Epidermal melanocyte (primary cell): ENCODE measurements around the gene PHTF2.
A peak's percentile ranks its signal among the peaks of the same experiment; 100 is the strongest.
"Not testable (repeated sequence)": the region's sequence is repeated elsewhere in the genome, so short reads cannot be mapped to it uniquely, and the experiment has no call there.

Experiments used
- DNase-seq: peaks from one replicate; pipeline ENCODE4 v3.0.0; 2011; ENCODE audit warnings: low spot score; ENCODE audit not compliant: insufficient read length

Gene PHTF2

DNA sequence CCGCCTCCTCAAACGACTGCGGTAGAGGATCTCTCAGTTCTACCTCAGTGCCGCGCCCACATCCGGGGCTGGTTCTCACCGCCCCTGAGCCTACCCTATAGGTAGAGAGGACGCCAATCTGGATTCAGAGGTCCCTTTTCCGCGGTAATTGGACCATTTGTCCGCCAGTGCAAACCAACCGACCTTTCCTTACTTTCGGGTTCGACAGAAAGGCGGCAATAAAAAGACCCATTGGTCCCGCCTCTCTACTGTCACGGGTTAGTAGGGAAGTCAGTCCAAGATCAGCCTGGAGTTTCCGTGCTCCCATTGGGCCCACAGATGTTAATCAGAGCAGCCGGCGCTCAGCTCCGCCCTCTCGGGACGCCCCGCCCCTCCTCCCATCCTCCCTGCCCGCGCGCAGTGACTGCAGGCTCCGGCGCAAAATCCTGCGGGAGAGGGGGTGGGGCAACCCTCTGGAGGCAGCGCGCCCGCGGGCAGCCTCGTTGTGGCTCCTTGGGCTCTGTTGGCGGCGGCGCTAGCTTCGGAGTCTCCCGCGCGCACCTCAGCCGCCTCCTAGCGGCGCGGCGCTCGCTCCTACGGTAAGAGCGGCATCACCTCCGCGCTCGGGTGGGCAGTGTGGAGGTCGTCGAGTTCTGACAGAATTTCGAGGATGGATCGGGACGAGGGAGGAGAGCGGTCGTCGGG lies at the start of gene PHTF2, which contains the start of gene TMEM60:
PHTF2 (plus strand) TSS at position 380 of the 684 bp plus-strand sequence.
TMEM60 (minus strand) TSS at position 41 of the 684 bp plus-strand sequence. CDS start 4,061 bp downstream, outside the sequence.
- peak; percentile 87 for DNase-seq

DNA sequence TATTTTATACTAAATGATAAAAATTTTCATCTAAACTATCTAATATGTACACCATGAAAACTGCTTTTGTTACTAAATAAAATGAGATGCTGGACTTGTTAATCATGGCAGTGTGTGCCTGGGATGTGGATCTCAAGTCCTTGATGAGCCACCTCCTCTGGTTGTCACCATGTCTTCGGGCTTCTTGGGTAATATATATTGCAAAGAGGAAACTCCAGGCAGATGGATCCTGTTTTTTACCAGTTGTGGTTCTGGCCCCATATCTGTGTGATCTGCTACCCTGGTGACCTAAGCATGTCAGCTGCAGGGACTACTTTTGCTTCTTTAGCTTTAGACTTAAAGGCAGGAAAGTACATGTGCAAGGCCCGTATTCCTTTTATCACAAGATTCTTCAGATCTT lies 46.6 kb upstream of the PHTF2 start:
- DNase-seq = no peak

DNA sequence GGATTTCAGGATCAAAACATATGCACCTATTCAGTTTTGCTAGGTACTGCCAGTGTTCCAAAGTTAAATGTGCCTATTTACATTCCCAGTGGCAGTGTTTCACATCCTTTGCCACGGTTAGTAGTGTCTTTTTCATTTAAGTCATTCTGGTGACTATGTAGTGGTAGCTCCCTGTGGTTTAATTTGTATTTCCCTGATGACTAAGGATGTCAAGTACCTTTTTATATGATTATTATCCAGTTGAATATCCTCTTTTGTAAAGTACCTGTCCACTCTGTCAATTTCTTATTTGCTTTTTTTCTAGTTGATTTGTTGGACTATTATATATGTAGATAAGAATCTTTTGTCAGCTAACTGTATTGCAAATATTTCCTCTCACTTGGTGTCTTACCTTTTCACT lies 45.4 kb upstream of the PHTF2 start:
- DNase-seq = no peak

- no peak for DNase-seq
Measured at GRCh38 chr7:77757589-77757988, 41.0 kb upstream of the PHTF2 start.

GRCh38 chr7:77759294-77759889 lies 39.2 kb upstream of the PHTF2 start:
- DNase-seq = no peak

DNA sequence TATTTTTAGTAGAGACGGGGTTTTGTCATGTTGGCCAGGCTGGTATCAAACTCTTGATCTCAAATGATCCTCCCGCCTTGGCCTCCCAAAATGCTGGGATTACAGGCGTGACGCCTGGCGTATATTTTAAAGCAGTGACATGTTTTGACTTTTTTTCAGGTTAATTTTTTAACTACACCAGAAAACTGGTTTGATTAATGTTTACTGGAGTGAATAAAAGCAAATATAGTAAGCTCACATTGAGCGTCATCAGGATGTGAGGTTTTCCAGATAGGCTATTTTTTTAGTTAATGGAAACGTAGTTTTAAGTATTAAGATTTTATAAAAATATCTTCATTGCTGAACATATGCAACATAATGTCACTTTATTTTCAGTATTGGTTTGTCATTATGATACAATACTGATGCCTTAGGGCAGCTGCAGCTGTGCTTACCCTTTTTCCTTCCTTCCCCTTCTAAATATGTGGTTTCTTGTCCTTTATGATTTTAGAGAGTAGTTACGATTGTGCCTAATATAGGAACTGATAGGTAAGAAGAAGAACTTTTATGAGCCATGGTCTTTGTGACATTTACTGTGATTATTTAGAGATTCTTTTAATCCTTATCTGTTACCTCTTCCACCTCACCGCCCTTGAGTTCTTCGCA lies 37.6 kb upstream of the PHTF2 start:
- no peak for DNase-seq

- no peak for DNase-seq
Measured at GRCh38 chr7:77765481-77765880, 33.1 kb upstream of the PHTF2 start.

DNA sequence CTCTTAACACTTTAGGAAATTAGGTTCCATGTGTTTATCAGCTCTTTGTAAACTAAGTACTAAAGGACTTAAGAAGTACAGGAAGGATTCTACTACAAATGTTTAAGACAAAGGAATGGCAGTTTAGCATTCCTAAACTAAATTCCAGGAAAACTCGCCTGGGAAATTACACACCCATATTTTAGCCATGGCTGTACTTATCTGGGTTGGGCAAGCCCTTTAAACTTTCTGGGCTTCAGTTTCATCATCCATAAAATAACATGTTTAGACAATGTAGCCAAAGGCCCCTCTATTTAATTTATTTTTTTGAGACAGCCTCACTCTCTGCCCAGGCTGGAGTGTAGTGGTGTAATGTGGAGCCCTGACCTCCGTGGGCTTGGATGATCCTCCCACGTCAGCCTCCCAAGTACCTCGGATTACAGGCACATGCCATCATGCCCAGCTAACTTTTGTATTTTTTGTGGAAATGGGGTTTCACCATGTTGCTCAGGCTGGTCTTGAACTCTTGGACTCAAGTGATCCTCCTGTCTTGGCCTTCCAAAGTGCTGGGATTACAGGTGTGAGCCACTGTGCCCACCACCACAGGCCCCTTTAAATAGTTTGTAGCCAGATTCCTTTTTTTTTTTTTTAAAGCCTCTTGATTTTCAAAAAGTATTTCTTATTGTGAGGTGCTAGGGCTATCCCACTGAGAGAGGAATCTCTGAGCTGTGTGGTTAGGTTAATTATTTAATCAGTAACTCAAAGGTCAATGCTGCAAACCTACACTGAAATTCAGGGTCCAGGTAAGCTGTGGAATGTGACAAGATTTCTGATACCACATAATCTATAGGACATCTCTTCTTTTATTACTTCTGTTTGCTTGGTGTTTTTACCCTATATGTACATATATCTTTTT lies 32.4 kb upstream of the PHTF2 start:
- no peak for DNase-seq

DNA sequence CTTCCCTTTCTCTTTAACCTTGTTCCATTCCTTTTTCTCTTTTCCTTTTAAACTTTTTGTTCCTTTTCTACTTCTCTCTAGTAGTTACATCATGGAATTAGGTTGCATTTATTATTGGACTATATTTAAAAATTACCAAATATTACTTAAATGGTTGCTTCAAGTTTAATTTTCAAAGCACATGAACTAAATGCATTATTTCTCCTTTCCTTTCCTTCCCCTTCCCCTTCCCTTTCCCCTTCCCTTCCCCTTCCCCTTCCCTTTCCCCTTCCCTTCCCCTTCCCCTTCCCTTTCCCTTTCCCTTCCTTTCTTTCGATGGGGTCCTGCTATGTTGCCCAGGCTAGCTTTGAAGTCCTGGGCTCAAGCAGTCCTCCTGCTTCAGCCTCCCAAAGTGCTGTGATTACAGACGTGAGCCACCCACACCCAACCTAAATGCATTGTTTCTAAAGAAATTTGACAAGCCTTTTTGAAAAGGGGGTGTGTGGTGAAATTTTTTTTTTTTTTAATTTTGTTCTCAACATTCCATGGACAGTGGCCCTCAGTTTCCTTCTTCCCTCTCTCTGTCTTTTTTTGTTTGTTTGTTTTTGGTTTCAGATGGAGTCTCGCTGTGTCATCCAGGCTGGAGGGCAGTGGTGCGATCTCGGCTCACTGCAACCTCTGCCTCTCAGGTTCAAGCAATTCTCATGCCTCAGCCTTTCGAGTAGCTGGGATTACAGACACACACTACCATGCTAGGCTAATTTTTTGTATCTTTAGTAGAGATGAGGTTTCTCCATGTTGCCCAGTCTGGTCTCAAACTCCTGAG lies 31.6 kb upstream of the PHTF2 start:
- no peak for DNase-seq

DNA sequence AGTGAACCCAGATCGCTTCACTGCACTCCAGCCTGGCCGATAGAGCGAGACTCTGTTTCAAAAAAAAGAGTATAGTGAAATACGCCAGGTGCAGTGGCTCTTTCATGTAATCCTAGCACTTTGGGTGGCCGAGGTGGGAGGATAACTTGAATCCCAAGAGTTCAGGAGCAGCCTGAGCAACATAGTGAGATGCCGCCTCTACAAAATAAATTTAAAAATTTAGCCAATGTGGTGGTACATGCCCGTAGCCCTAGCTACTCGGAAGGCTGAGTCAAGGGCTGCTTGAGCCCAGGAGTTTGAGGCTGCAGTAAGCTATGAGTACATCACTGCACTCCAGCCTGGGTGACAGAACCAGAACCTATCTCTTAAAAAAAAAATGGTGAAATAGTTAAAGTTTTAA lies 28.3 kb upstream of the PHTF2 start:
- DNase-seq = no peak

GRCh38 chr7:77771901-77772300 lies 26.7 kb upstream of the PHTF2 start:
- DNase-seq = no peak

DNA sequence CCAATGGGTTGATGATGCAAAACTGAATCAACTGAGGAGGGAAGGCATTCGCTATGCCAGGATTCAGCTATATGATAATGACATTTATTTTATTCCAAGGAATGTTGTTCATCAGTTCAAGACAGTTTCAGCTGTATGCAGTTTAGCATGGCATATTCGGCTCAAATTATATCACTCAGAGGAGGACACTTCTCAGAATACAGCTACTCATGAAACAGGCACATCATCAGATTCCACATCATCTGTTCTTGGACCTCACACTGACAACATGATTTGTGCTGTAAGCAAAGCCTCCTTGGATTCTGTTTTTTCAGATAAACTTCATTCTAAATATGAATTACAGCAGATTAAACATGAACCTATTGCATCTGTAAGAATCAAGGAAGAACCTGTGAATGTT lies 20.0 kb upstream of the PHTF2 start:
- DNase-seq = no peak

GRCh38 chr7:77782383-77782782 lies 16.2 kb upstream of the PHTF2 start:
- no peak for DNase-seq

DNA sequence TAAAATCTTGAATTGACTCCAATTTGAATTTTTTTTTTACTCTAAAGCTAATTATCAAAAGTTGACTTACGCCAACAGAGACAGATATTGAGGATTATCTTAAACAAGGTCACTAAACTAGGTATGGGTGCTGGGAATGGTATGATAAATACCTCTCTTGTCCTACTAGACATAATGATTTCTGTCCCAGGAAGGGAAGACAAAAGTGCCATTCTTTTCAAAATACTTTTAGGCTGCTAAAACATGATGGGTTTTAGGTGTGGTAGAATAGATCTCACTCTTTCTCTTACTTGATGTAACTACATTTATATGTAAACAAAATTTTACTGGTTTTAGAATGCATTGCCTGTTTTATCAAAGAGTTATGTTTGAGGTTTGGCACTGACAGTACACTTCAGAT lies 15.5 kb upstream of the PHTF2 start:
- DNase-seq = no peak

DNA sequence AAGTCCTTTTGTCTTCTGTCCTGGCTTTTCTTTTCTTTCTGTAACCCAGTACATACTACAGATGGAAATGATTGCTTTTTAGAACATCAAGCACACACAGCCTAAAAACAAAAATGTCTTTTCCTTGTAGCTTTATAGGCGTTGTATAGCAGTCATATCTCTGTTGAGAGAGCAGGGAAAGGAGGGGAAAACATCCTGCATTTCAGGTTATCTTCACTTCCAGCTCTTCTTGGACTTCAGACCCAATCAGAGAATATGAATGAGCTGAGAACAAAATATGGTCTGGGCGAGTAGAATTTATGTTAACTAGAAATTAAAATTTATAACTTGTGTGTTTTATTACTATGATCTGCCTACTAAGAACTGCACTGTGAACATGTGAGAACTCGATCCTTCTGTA lies 15.0 kb upstream of the PHTF2 start:
- DNase-seq = no peak

GRCh38 chr7:77784426-77784825 lies 14.1 kb upstream of the PHTF2 start:
- DNase-seq = not testable (repeated sequence)

DNA sequence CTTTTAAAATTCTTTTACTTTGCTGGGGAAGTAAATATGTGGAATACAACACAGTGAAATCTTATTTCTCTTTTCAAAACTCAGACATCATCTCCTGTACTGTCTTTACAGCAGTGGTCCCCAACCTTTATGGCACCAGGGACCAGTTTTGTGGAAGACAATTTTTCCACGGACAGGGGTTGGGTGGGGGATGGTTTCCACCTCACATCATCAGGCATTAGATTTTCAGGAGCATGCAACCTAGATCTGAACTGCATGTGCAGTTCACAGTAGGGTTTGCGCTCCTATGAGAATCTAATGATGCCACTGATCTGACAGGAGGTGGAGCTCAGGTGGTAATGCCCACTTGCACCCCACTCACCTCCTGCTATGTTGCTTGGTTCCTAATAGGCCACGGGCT lies 12.6 kb upstream of the PHTF2 start:
- no peak for DNase-seq

DNA sequence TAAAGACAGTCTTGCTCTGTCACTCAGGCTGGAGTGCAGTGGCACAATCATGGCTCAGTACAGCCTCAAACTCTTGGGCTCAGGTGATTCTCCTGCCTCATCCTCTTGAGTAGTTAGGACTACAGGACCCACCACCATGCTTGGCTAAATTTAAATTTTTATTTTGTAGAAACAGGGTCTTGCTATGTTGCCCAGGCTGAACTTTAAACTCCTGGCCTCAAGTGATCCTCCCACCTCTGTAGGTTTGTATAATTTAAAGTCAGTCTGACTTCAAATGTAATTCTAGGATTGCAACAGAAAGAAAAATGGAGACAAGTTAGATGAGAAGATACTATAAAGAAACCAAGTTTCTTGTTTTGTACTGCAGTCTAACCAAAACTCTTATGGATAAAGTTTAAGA lies 11.8 kb upstream of the PHTF2 start:
- no peak for DNase-seq

GRCh38 chr7:77788327-77788902 lies 10.2 kb upstream of the PHTF2 start:
- no peak for DNase-seq

- no peak for DNase-seq
Measured at GRCh38 chr7:77791336-77791735, 7.2 kb upstream of the PHTF2 start.

DNA sequence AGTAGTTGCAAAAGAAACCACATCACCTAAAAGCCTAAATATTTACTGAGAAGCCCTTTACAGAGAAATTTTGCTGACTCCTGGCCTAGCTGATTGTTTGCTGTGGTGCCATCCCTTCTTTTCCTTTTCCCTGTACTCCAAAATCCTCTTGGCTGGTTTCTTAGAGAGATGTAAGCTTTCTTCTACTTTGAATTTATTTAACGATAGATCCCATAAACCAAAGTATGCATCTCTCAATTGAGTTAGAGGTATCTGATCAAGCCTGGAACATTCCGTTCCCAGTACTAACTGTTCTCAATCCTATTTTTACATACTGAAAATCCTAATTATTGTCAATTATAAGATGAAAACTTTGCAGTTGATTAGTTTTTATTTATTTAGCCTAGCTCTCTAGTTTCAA lies 6.6 kb upstream of the PHTF2 start:
- no peak for DNase-seq
